Islet of Langerhans (tissue), 1 donor: ENCODE results near the gene PMEL.
A peak's percentile ranks its signal among the peaks of the same experiment; 100 is the strongest.
"Not testable (repeated sequence)": the region's sequence is repeated elsewhere in the genome, so short reads cannot be mapped to it uniquely, and the experiment has no call there.

ENCODE experiments used
- FAIRE-seq: peaks from one replicate; lab custom pipeline; 2011; peaks lifted over from hg19 to GRCh38; lab: Jason Lieb, UNC

PMEL gene

GRCh38 chr12:55982319-55982936 lies 16.6 kb upstream of the PMEL start:
- no peak for FAIRE-seq

GRCh38 chr12:55981882-55982281 lies 16.0 kb upstream of the PMEL start:
- FAIRE-seq, result not testable (repeated sequence)

GRCh38 chr12:55979069-55979468 lies 13.2 kb upstream of the PMEL start:
- FAIRE-seq, result no peak

GRCh38 chr12:55978393-55978792 lies 12.6 kb upstream of the PMEL start:
- no peak for FAIRE-seq

- no peak for FAIRE-seq
Observed at GRCh38 chr12:55974308-55974730, 8.5 kb upstream of the PMEL start.

- FAIRE-seq, result peak; percentile 97
Observed at GRCh38 chr12:55973599-55974307, 7.9 kb upstream of the PMEL start, which contains the start of gene RAB5B. Gene RAB5B (plus strand): TSS chr12:55974078. CDS start chr12:55986961, 12,883 bp downstream.

GRCh38 chr12:55972911-55973598 lies 7.2 kb upstream of the PMEL start:
- no peak for FAIRE-seq

- no peak for FAIRE-seq
Observed at GRCh38 chr12:55972456-55972855, 6.6 kb upstream of the PMEL start.

GRCh38 chr12:55972042-55972441 lies 6.2 kb upstream of the PMEL start:
- FAIRE-seq, result no peak

GRCh38 chr12:55970775-55971174 lies 4.9 kb upstream of the PMEL start:
- FAIRE-seq, result no peak

- no peak for FAIRE-seq
Observed at GRCh38 chr12:55969356-55969755, 3.5 kb upstream of the PMEL start.

GRCh38 chr12:55966408-55967281 lies 803 bp upstream of the PMEL start, which contains the start of gene CDK2:
Gene CDK2 (plus strand): TSS chr12:55966830. CDS start chr12:55967009, 179 bp downstream.
- FAIRE-seq, result no peak

GRCh38 chr12:55965240-55965639 lies 602 bp downstream of the PMEL start:
- no peak for FAIRE-seq

GRCh38 chr12:55963760-55964159 lies 2.1 kb downstream of the PMEL start:
- no peak for FAIRE-seq

- FAIRE-seq, result no peak
Observed at GRCh38 chr12:55957106-55957859, 8.6 kb downstream of the PMEL start.

GRCh38 chr12:55955800-55956508 lies 9.9 kb downstream of the PMEL start:
- no peak for FAIRE-seq

GRCh38 chr12:55955344-55955743 lies 10.5 kb downstream of the PMEL start:
- FAIRE-seq, result no peak

GRCh38 chr12:55946553-55946952 lies 19.3 kb downstream of the PMEL start:
- FAIRE-seq, result no peak

GRCh38 chr12:55942577-55943136 lies 23.2 kb downstream of the PMEL start:
- FAIRE-seq, result no peak

GRCh38 chr12:55942055-55942454 lies 23.8 kb downstream of the PMEL start:
- no peak for FAIRE-seq
